Measurements from ENCODE around the gene ALDH3B1.
"Not testable (repeated sequence)": the region's sequence is repeated elsewhere in the genome, so short reads cannot be mapped to it uniquely, and the experiment has no call there.

The ALDH3B1 gene

DNA sequence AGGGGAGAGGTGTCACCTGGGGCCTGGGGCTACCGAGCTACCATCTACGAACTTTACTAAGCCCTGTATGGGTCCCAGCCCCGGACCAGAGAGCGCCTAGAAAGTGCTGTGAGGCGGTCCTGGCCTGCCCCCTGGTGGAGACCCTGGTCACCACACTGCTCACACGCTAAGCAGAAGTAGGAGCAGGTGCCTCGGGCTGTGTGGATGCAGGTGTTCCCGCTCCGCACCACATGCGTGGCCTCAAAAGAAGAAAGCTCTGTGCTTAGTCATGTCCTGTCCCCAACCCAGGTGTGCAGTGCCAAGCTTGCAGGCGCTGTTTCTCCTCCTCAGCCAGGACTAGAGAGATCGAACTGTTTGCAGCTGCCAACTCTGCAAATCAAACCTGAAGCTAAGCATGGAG lies 16.3 kb upstream of the ALDH3B1 start:
- H3K27ac ChIP-seq: not testable (repeated sequence)
- peak; percentile 80 for TF ChIP-seq CTCF (conservative IDR thresholded peaks at IDR 0.05)

GRCh38 chr11:67994387-67994786 lies 15.7 kb upstream of the ALDH3B1 start:
- H3K27ac ChIP-seq: not testable (repeated sequence)

- not testable (repeated sequence) for H3K27ac ChIP-seq
These were observed 15.0 kb upstream of the ALDH3B1 start for GRCh38 chr11:67995129-67995528.

DNA sequence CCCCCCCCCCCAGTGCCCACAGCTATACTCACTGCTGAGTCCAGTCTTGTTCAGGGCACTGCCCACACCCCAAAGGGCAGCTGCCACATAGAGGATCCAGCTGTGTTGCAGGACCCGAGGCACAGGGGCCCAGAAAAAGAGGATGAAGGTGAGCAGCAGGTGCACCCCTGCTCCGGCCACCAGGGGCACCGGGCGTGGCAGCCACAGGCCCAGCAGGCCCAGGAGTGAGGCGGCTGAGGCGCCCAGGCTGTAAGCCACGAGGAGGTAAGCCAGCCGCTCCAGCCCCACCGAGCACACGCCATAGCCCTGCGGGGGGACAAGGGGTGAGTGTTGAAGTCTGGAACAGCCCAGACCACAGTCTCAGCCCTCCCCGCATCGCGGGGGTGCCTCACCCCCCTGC lies 14.5 kb upstream of the ALDH3B1 start:
- H3K27ac ChIP-seq: not testable (repeated sequence)

- H3K27ac ChIP-seq: no peak overlapping the region
- TF ChIP-seq CTCF (conservative IDR thresholded peaks at IDR 0.05) (no peak), ZFX (IDR thresholded peaks at IDR 0.05) (no peak)
These were observed 14.1 kb upstream of the ALDH3B1 start for GRCh38 chr11:67996051-67996450.

DNA sequence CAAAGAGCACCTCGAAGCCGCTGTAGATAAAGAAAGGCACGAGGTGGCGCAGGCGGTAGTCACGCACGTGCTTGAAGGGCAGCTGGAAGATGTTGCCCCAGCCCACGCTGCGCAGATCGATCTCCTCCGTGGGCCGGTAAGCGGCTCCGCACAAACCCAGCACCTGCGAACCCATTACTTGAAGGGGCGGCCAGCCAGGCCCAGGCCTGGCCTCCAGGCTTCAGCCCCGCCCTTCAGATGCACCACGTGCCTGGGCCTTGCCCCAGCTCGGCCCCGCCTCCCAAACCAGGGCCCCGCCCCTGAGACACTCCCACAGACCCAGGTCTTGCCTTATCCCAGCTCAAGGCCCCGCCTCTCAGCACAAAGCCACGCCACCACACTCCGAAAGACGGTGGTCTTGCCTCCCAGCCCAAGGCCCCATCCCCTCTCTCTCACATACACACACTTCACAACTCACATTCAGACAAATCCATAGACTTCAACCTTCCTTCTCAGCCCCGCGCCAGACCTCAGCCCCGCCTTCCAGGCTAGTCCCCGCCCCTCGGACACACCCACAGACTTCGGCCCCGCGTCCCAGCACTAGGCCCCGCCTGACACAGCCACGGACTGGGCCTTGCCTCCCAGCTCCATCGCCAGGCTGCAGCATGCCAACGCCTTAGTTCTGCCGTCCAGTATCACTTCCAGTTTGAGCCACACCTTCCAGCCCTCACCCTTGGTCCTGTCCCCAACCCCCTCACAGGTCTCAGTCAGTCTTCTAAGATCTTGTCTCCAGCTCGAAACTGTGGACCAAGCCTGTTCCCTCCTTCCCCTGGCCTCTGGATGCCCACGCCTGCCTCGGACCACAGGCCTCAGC lies 13.3 kb upstream of the ALDH3B1 start:
- TF ChIP-seq ZFX (IDR thresholded peaks at IDR 0.05) (no peak), CTCF (conservative IDR thresholded peaks at IDR 0.05) (no peak)
- no peak overlapping the region for H3K27ac ChIP-seq

- TF ChIP-seq CTCF (conservative IDR thresholded peaks at IDR 0.05) (no peak), ZFX (IDR thresholded peaks at IDR 0.05) (no peak)
- no peak overlapping the region for H3K27ac ChIP-seq
These were observed 12.6 kb upstream of the ALDH3B1 start for GRCh38 chr11:67997475-67997921.

DNA sequence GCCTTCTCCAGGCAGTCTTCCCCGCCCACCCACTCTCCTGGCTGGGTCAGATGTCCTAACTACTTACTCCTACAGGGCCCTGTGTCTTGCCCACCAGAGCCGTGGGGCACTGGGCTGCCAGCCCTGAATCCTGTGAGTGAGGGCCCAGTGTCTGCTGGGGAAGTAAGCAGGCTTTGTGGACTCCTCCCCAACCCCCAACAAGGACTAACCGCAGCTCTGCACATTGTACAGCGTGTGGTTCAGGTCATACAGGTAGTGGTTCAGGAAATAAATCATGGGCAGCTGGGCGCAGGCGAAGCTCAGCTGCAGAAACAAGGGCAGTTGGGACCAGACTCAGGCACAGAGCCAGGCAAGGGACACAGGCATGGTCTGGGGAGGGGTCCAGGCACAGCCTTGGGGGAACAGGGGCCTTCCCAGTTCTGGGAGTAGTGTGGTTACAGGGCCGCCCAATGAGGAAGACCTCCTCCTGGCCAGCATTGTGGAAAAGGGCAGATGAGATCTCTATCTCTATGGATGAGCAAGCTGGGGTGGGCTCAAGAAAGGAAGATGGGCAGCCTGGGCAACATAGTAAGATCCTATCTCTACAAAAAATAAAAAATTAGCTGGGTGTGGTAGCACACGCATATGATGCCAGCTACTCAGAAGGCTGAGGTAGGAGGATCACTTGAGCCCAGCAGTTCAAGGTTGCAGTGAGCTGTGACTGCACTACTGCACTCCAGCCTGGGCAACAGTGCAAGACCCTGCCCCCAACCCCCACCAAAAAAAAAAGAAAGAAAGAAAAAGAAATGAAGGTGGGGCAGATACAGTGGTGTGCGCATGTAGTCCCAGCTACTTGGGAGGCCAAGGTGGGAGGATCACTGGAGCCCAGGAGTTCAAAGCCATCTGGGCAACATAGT lies 11.7 kb upstream of the ALDH3B1 start:
- no peak overlapping the region for H3K27ac ChIP-seq
- no peak for TF ChIP-seq CTCF (conservative IDR thresholded peaks at IDR 0.05)
- no peak for TF ChIP-seq ZFX (IDR thresholded peaks at IDR 0.05)
